H9 (cell line): ENCODE data around the gene IFFO2. TPM values are rescaled to one million over a fixed set of nuclear protein-coding genes. Genes with fewer than 3 reads are reported as not detected.

Experiments used
- DNase-seq: peaks from one replicate; pipeline ENCODE4 v3.0.0-alpha.2; 2017
- H2AFZ ChIP-seq: one replicate; pipeline ENCODE4 v1.6.1; 2013; ENCODE audit warnings: mild to moderate bottlenecking, low read length, control low read depth, moderate library complexity
- H2AK5ac ChIP-seq: 2 replicates; pipeline ENCODE4 v1.6.1; 2013; ENCODE audit warnings: low read length, control low read depth, mixed read lengths; ENCODE audit not compliant: insufficient read length
- H2BK120ac ChIP-seq: one replicate; pipeline ENCODE4 v1.6.1; 2013; ENCODE audit warnings: low read depth, mild to moderate bottlenecking, low read length, control low read depth, inconsistent platforms; ENCODE audit not compliant: poor library complexity, severe bottlenecking
- H2BK12ac ChIP-seq: 2 replicates; pipeline ENCODE4 v1.6.1; 2013; ENCODE audit warnings: low read length, control low read depth, mixed read lengths, low read depth; ENCODE audit not compliant: insufficient read length
- H2BK15ac ChIP-seq: 2 replicates; pipeline ENCODE4 v1.6.1; 2013; ENCODE audit warnings: low read depth, low read length, control low read depth
- H2BK20ac ChIP-seq: one replicate; pipeline ENCODE4 v1.6.1; 2013; ENCODE audit warnings: low read depth, mild to moderate bottlenecking, low read length, control low read depth, inconsistent platforms; ENCODE audit not compliant: poor library complexity, severe bottlenecking
- H2BK5ac ChIP-seq: 2 replicates; pipeline ENCODE4 v1.6.1; 2013; ENCODE audit warnings: low read length, control low read depth, mixed read lengths; ENCODE audit not compliant: insufficient read length
- H3K14ac ChIP-seq: 2 replicates; pipeline ENCODE4 v1.6.1; 2013; ENCODE audit warnings: low read length, control low read depth; ENCODE audit not compliant: insufficient read depth
- H3K18ac ChIP-seq: 2 replicates; pipeline ENCODE4 v1.6.1; 2013; ENCODE audit warnings: low read depth, mild to moderate bottlenecking, mixed read lengths, low read length, control low read depth; ENCODE audit not compliant: insufficient read length
- H3K23ac ChIP-seq: 2 replicates; pipeline ENCODE4 v1.6.1; 2013; ENCODE audit warnings: low read length, control low read depth, mixed read lengths, low read depth; ENCODE audit not compliant: insufficient read length
- H3K23me2 ChIP-seq: 2 replicates; pipeline ENCODE4 v1.6.1; 2013; ENCODE audit warnings: low read depth, mild to moderate bottlenecking, mixed read lengths, low read length, control low read depth; ENCODE audit not compliant: insufficient read length, poor library complexity, severe bottlenecking
- H3K27ac ChIP-seq: 2 replicates; pipeline ENCODE4 v1.5.1; 2013; ENCODE audit warnings: low read length, control low read depth, mixed read lengths, low read depth; ENCODE audit not compliant: insufficient read length
- H3K27me3 ChIP-seq: 2 replicates; pipeline ENCODE4 v1.6.1; 2013; ENCODE audit warnings: low read length, control low read depth, inconsistent platforms; ENCODE audit not compliant: insufficient read depth
- H3K4ac ChIP-seq: 2 replicates; pipeline ENCODE4 v1.6.1; 2013; ENCODE audit warnings: low read depth, mild to moderate bottlenecking, control low read depth, inconsistent platforms, low read length, moderate library complexity
- H3K4me1 ChIP-seq: 2 replicates; pipeline ENCODE4 v1.6.1; 2013; ENCODE audit warnings: low read length, control low read depth, inconsistent platforms; ENCODE audit not compliant: insufficient read depth
- H3K4me2 ChIP-seq: 2 replicates; pipeline ENCODE4 v1.6.1; 2013; ENCODE audit warnings: low read length, control low read depth, mixed read lengths; ENCODE audit not compliant: insufficient read length, insufficient read depth
- H3K56ac ChIP-seq: 2 replicates; pipeline ENCODE4 v1.6.1; 2013; ENCODE audit warnings: low read depth, mild to moderate bottlenecking, mixed read lengths, low read length, control low read depth; ENCODE audit not compliant: insufficient read length
- H3K79me1 ChIP-seq: 2 replicates; pipeline ENCODE4 v1.6.1; 2013; ENCODE audit warnings: low read depth, mild to moderate bottlenecking, moderate library complexity, low read length, control low read depth, inconsistent platforms; ENCODE audit not compliant: insufficient read depth, poor library complexity, severe bottlenecking
- H3K79me2 ChIP-seq: 2 replicates; pipeline ENCODE4 v1.6.1; 2013; ENCODE audit warnings: low read length, control low read depth, inconsistent platforms; ENCODE audit not compliant: insufficient read depth
- H3K9ac ChIP-seq: 2 replicates; pipeline ENCODE4 v1.6.1; 2013; ENCODE audit warnings: low read length, control low read depth, mixed read lengths; ENCODE audit not compliant: insufficient read length; ENCODE audit errors: extremely low read depth
- H3K9me3 ChIP-seq: one replicate; pipeline ENCODE4 v1.6.1; 2013; ENCODE audit warnings: low read depth, low read length, inconsistent platforms; ENCODE audit not compliant: control insufficient read depth
- H3T11ph ChIP-seq: one replicate; pipeline ENCODE4 v1.6.1; 2013; ENCODE audit warnings: mild to moderate bottlenecking, low read length, control low read depth, inconsistent platforms
- H4K20me1 ChIP-seq: one replicate; pipeline ENCODE4 v1.6.1; 2013; ENCODE audit not compliant: control insufficient read depth, insufficient read length, insufficient read depth
- H4K5ac ChIP-seq: 2 replicates; pipeline ENCODE4 v1.6.1; 2013; ENCODE audit warnings: low read depth, mild to moderate bottlenecking, mixed read lengths, low read length, control low read depth; ENCODE audit not compliant: insufficient read length
- H4K8ac ChIP-seq: replicated peaks from 2 replicates; pipeline ENCODE4 v1.6.1; 2013; ENCODE audit warnings: low read length, control low read depth, mixed read lengths, low read depth; ENCODE audit not compliant: insufficient read length
- H4K91ac ChIP-seq: 2 replicates; pipeline ENCODE4 v1.6.1; 2013; ENCODE audit warnings: low read depth, mild to moderate bottlenecking, moderate library complexity, mixed read lengths, low read length, control low read depth; ENCODE audit not compliant: insufficient read length
- H3K27ac Mint-ChIP-seq, 3 experiments: 2 replicates in 2 of 3; 3 replicates in 1 of 3; pipeline ENCODE4 v1.8.0; 2020 to 2021; ENCODE audit warnings: mixed read lengths in 3 of 3, mild to moderate bottlenecking in 1 of 3, moderate library complexity in 1 of 3
- H3K27me3 Mint-ChIP-seq: 2 replicates; pipeline ENCODE4 v1.8.0; 2021; ENCODE audit warnings: low read depth, mild to moderate bottlenecking, moderate library complexity, mixed read lengths
- H3K36me3 Mint-ChIP-seq, 3 experiments: 2 replicates in 2 of 3; 3 replicates in 1 of 3; pipeline ENCODE4 v1.8.0; 2020 to 2021; ENCODE audit warnings: low read depth in 3 of 3, mixed read lengths in 3 of 3; ENCODE audit not compliant: insufficient read depth in 1 of 3
- H3K4me1 Mint-ChIP-seq, 2 experiments: 2 replicates each; pipeline ENCODE4 v1.8.0; 2020; ENCODE audit warnings: mixed read lengths in 2 of 2
- H3K4me3 Mint-ChIP-seq, 2 experiments: 2 replicates in 1 of 2; 3 replicates in 1 of 2; pipeline ENCODE4 v1.8.0; 2020 to 2021; ENCODE audit warnings: mild to moderate bottlenecking in 2 of 2, mixed read lengths in 2 of 2, moderate library complexity in 1 of 2
- H3K9me3 Mint-ChIP-seq, 2 experiments: 2 replicates in 1 of 2; 3 replicates in 1 of 2; pipeline ENCODE4 v1.8.0; 2020; ENCODE audit warnings: mild to moderate bottlenecking in 2 of 2, mixed read lengths in 2 of 2, moderate library complexity in 1 of 2
- WGBS: extraction: QIAGEN DNeasy Blood & Tissue Kit; methylation state at CpG from one replicate; pipeline ENCODE4 v1.1.7; 2013; ENCODE audit warnings: missing lambda C conversion rate, low lambda C conversion rate, mixed read lengths; ENCODE audit not compliant: insufficient read length; ENCODE audit errors: extremely low coverage; 5-methylcytosine and 5-hydroxymethylcytosine counted together
- total RNA-seq: library from RNA; stranded (reverse); gene quantifications from 2 replicates; pipeline ENCODE4 v1.2.1, GENCODE V29; 2021
- TF ChIP-seq, protein P1 (sequence below): fragments of 200-600 bp; sonication (generic); conservative IDR thresholded peaks from 3 replicates; pipeline ENCODE4 v1.8.0; 2021; ENCODE audit warnings: antibody characterized with exemption, mild to moderate bottlenecking

The IFFO2 gene
- total RNA-seq, 1 experiment from 2014 or later = 3.6 TPM

DNA sequence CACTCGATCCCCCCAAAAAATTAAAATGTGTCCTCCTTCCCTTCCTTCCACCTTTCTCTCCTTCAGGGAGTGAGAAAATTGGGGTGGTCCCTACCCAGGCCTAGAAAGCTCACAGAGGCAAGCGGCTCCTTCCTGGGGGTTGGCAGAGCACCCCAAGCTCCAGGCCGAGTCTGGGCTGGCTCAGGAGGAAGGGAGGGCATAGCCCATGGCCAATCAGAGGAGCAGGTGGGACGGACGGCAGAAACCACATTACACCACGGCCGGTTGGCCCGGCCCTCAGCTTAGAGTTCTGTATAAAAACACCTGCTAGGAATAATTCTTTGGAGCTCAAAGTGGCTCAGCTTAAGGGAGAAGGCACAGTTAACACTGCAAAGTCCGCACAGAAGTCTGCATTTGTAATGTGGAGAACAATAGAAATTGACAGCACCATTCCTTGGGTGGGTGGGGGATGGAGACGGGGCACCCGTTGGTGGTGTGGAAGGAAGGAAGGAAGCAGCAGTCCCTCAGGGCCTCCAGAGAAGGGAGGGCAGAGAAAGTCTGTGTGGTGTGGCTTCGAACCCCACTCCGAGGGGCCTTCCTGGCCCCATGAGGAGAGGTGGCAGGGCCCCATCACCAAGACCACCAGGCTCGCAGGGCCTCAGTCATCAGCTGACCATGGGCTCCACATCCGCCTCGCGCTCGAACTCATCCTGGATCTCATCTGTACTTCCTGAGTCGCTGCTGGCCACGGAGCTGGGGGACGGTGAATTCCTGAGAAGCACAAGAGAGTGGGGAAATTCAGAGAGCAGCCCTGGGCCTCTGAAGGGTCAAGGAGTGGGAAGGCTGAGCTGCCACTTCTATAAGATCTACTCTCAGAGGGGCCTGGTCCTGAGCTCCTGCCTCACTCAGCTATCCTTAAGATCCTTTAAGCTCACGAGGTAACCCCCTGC is 48.3 kb downstream of the IFFO2 start:
- peaks cover 8% of the 10 kb centered on the region for H3K27me3 Mint-ChIP-seq
- no peaks in the 10 kb centered on the region for H3K9me3 ChIP-seq
- H3K4ac ChIP-seq = no peak overlapping the region
- H3K23me2 ChIP-seq = peaks cover under 1% of the 10 kb centered on the region
- H4K20me1 ChIP-seq = no peaks in the 10 kb centered on the region
- H2BK20ac ChIP-seq = no peak overlapping the region
- H3K79me1 ChIP-seq = no peaks in the 10 kb centered on the region
- no peak overlapping the region for H2AFZ ChIP-seq
- peaks cover 8 to 18% of the 10 kb centered on the region in 2 experiments for H3K4me1 Mint-ChIP-seq
- H4K5ac ChIP-seq = no peak overlapping the region
- H4K8ac ChIP-seq = no peak overlapping the region
- no peaks in the 10 kb centered on the region for H3K27me3 ChIP-seq
- H3K27ac ChIP-seq = no peak overlapping the region
- no peak overlapping the region for H3K23ac ChIP-seq
- H3K4me2 ChIP-seq = no peak overlapping the region
- WGBS = no CpG with 5 or more reads among the region's 22 CpGs
- no peaks in the 10 kb centered on the region for H3K4me1 ChIP-seq
- TF ChIP-seq, protein P1, sequence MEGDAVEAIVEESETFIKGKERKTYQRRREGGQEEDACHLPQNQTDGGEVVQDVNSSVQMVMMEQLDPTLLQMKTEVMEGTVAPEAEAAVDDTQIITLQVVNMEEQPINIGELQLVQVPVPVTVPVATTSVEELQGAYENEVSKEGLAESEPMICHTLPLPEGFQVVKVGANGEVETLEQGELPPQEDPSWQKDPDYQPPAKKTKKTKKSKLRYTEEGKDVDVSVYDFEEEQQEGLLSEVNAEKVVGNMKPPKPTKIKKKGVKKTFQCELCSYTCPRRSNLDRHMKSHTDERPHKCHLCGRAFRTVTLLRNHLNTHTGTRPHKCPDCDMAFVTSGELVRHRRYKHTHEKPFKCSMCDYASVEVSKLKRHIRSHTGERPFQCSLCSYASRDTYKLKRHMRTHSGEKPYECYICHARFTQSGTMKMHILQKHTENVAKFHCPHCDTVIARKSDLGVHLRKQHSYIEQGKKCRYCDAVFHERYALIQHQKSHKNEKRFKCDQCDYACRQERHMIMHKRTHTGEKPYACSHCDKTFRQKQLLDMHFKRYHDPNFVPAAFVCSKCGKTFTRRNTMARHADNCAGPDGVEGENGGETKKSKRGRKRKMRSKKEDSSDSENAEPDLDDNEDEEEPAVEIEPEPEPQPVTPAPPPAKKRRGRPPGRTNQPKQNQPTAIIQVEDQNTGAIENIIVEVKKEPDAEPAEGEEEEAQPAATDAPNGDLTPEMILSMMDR = no peak
- no peak overlapping the region for H3K56ac ChIP-seq
- no peak overlapping the region for H2AK5ac ChIP-seq
- no peak overlapping the region for H3T11ph ChIP-seq
- no peak overlapping the region for H2BK5ac ChIP-seq
- no peaks in the 10 kb centered on the region for H3K9me3 Mint-ChIP-seq
- no peak overlapping the region for H3K14ac ChIP-seq
- no peak overlapping the region for H2BK15ac ChIP-seq
- H3K79me2 ChIP-seq = no peaks in the 10 kb centered on the region
- 0 out of 5 replicates have a peak overlapping the region, but pooled peaks of 1 of the 2 experiments have one; percentile 17 for H3K4me3 Mint-ChIP-seq
- H2BK120ac ChIP-seq = no peak overlapping the region
- no peak overlapping the region for H3K9ac ChIP-seq
- no peak overlapping the region for H4K91ac ChIP-seq
- no peak overlapping the region for H3K18ac ChIP-seq
- H3K36me3 Mint-ChIP-seq = no peaks in the 10 kb centered on the region; a peak in 3 of 7 replicates
- no peak overlapping the region for H2BK12ac ChIP-seq
- no peak for DNase-seq
- peak overlapping the region; percentile 14 to 61 (median 57); a peak in 4 of 7 replicates for H3K27ac Mint-ChIP-seq
